AG04450 (cell line): ENCODE results near the gene SULT1A1. TPM values are rescaled to one million over a fixed set of nuclear protein-coding genes. Genes with fewer than 3 reads are reported as not detected.

Source experiments
- CTCF ChIA-PET: fragments of 300-600, 350-600 bp; formaldehyde crosslinking; extraction: SDS; loops from one replicate; lab custom pipeline; 2022; ENCODE audit warnings: antibody characterized with exemption, inconsistent platforms; lab: Charles Lee
- POLR2A ChIA-PET: fragments of 350-600 bp; formaldehyde crosslinking; extraction: SDS; loops from one replicate; lab custom pipeline; 2021; ENCODE audit warnings: antibody characterized with exemption, inconsistent platforms; lab: Yijun Ruan, JAX
- DNase-seq: peaks from one replicate; pipeline ENCODE4 v3.0.0-alpha.2; 2011; ENCODE audit warnings: low read depth, low spot score
- H3K27ac ChIP-seq: one replicate; pipeline ENCODE4 v1.5.1; 2012; ENCODE audit warnings: low read depth, low read length, control low read depth
- H3K27me3 ChIP-seq: one replicate; pipeline ENCODE4 v1.6.0; 2012; ENCODE audit warnings: low read length; ENCODE audit not compliant: control insufficient read depth, insufficient read depth
- H3K4me3 ChIP-seq: 2 replicates; pipeline ENCODE4 v1.5.1; 2011; ENCODE audit warnings: mild to moderate bottlenecking, low read depth, low read length, control low read depth
- H3K9me3 ChIP-seq: 2 replicates; pipeline ENCODE4 v1.5.1; 2012; ENCODE audit warnings: low read length; ENCODE audit not compliant: control insufficient read depth, insufficient read depth
- CTCF ChIP-seq: IDR thresholded peaks from 2 replicates; pipeline ENCODE4 v1.5.1; 2011; ENCODE audit warnings: low read depth, low read length, control low read depth, inconsistent platforms
- polyA plus RNA-seq: library from polyadenylated mRNA; depleted of rRNA; stranded (reverse); fragments of >200 nt; gene quantifications from 2 replicates; pipeline ENCODE4 v1.2.3, GENCODE V29; 2011

Gene SULT1A1
- polyA plus RNA-seq, 1 experiment: 1.6 TPM

- Histone ChIP-seq H3K9me3 (peaks cover 3% of the 10 kb centered on the region), H3K4me3 (no peak overlapping the region), H3K27me3 (no peaks in the 10 kb centered on the region), H3K27ac (no peak overlapping the region)
- POLR2A ChIA-PET: no interaction called here
- TF ChIP-seq CTCF: no peak
- no peak for DNase-seq
- CTCF ChIA-PET: no interaction called here
Measured at GRCh38 chr16:28562199-28562598, 47.6 kb downstream of the SULT1A1 start.

- Histone ChIP-seq H3K27me3 (no peaks in the 10 kb centered on the region), H3K9me3 (peaks cover 2% of the 10 kb centered on the region; the same call in 1 of the 2 replicates), H3K27ac (no peak overlapping the region), H3K4me3 (no peak overlapping the region)
- CTCF ChIA-PET: no interaction called here
- POLR2A ChIA-PET: no interaction called here
- TF ChIP-seq CTCF: no peak
- DNase-seq: no peak
Measured at GRCh38 chr16:28561557-28562187, 48.2 kb downstream of the SULT1A1 start.

GRCh38 chr16:28558456-28558855, 51.4 kb downstream of the SULT1A1 start:
- no peak for DNase-seq
- H3K9me3 ChIP-seq: no peaks in the 10 kb centered on the region; the same call in 1 of the 2 replicates
- POLR2A ChIA-PET: interaction anchor here (0.6 kb wide), 1 partner anchor 349 kb away, joined by 3 read pairs; no protein-coding TSS in a partner anchor
- no peaks in the 10 kb centered on the region for H3K27me3 ChIP-seq
- CTCF ChIA-PET: no interaction called here
- no peak for TF ChIP-seq CTCF
- no peak overlapping the region for H3K4me3 ChIP-seq
- no peak overlapping the region for H3K27ac ChIP-seq

GRCh38 chr16:28556914-28557320, 52.9 kb downstream of the SULT1A1 start:
- Histone ChIP-seq H3K9me3 (no peaks in the 10 kb centered on the region; the same call in 1 of the 2 replicates), H3K27ac (no peak overlapping the region), H3K27me3 (no peaks in the 10 kb centered on the region), H3K4me3 (no peak overlapping the region)
- no peak for TF ChIP-seq CTCF
- ChIA-PET POLR2A (no interaction called here), CTCF (interaction anchor here (0.6 to 1.0 kb wide), 3 partner anchors 10 to 388 kb away, joined by 3 read pairs; no protein-coding TSS in a partner anchor)
- no peak for DNase-seq

- Histone ChIP-seq H3K27me3 (no peaks in the 10 kb centered on the region), H3K27ac (no peak overlapping the region), H3K9me3 (no peaks in the 10 kb centered on the region; the same call in 1 of the 2 replicates), H3K4me3 (no peak overlapping the region)
- CTCF ChIA-PET: interaction anchor here (2.2 kb wide), 1 partner anchor 10 kb away, joined by 8 read pairs; no protein-coding TSS in a partner anchor
- no peak for TF ChIP-seq CTCF
- no peak for DNase-seq
- POLR2A ChIA-PET: no interaction called here
Measured at GRCh38 chr16:28555561-28555960, 54.3 kb downstream of the SULT1A1 start.
